Hepatocyte (in vitro differentiated cells): Measurements from ENCODE around the gene TMEM51.

ENCODE experiments used
- EZH2phosphoT487 ChIP-seq: fragments of 200-600 bp; sonication (generic); IDR thresholded peaks from one replicate; pipeline ENCODE4 v1.6.1; 2018; ENCODE audit warnings: antibody characterized with exemption, mild to moderate bottlenecking, low read depth, moderate library complexity; ENCODE audit not compliant: unreplicated experiment, severe bottlenecking
- TF ChIP-seq, protein P1 (sequence below): fragments of 200-600 bp; sonication (generic); IDR thresholded peaks from 2 replicates; pipeline ENCODE4 v1.5.1; 2016; ENCODE audit warnings: antibody characterized with exemption, mild to moderate bottlenecking; ENCODE audit not compliant: poor library complexity

DNA sequence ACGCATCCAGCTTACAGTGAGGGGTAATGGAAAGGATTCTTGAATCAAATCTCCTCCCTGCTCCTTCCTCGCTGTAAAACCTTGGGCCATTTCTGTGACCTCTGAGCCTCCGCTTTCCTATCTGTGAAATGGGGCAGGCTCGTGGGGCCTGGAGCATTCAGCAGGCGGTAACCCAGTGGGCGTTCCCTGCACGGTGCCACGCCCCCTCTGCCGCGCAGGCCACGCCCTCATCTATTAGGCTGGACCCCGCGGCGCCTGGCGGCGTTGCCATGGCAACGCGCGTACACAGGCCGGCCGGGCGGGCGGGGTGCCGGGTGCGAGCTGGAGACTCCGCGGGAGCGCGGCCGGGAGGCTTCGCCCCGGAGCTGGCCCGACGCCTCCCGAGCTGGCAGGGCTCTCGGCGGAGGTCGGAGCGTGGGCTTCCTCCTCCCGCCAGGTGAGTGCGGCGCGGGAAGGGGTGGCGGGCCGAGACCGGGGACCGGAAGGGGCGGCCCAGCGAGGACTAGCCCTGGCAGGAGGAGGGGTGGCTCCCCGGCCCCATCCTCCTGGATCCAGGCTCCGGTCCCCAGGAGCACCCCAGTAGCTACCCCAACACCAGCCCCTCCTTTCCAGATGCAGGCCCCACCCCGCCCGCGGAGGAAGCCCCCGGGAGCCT lies 93.5 kb downstream of the TMEM51 start, which contains the start of gene FHAD1:
- TF ChIP-seq EZH2phosphoT487, result no peak
- TF ChIP-seq, protein P1, sequence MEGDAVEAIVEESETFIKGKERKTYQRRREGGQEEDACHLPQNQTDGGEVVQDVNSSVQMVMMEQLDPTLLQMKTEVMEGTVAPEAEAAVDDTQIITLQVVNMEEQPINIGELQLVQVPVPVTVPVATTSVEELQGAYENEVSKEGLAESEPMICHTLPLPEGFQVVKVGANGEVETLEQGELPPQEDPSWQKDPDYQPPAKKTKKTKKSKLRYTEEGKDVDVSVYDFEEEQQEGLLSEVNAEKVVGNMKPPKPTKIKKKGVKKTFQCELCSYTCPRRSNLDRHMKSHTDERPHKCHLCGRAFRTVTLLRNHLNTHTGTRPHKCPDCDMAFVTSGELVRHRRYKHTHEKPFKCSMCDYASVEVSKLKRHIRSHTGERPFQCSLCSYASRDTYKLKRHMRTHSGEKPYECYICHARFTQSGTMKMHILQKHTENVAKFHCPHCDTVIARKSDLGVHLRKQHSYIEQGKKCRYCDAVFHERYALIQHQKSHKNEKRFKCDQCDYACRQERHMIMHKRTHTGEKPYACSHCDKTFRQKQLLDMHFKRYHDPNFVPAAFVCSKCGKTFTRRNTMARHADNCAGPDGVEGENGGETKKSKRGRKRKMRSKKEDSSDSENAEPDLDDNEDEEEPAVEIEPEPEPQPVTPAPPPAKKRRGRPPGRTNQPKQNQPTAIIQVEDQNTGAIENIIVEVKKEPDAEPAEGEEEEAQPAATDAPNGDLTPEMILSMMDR, result no peak
